Psoas muscle (tissue), 8 donors: ENCODE measurements around the gene TMEM238L. TPM values are rescaled to one million over a fixed set of nuclear protein-coding genes. Genes with fewer than 3 reads are reported as not detected.

Experiments
- ATAC-seq, 4 donors: fragments of 200-7000 bp; cut with Tn5 transposase; one replicate each; pipeline ENCODE4 v1.9.1; 2020; ENCODE audit warnings: moderate library complexity in 3 of 4, mild to moderate bottlenecking in 2 of 4
- DNase-seq, 2 donors: peaks; one replicate each; pipeline ENCODE4 v3.0.0-alpha.2; 2020
- H3K27ac ChIP-seq: fragments of 200-600 bp; one replicate; pipeline ENCODE4 v1.8.0; 2022
- H3K27me3 ChIP-seq, 3 donors: fragments of 200-600 bp in 1 of 3; one replicate each; pipeline versions ENCODE4 v1.6.1 to v1.8.0; 2013 to 2022; ENCODE audit warnings: low read length in 2 of 3, mild to moderate bottlenecking in 2 of 3, moderate library complexity in 1 of 3; ENCODE audit not compliant: insufficient read depth in 3 of 3
- H3K36me3 ChIP-seq, 2 donors: fragments of 200-600 bp in 1 of 2; one replicate each; pipeline versions ENCODE4 v1.6.1 to v1.8.0; 2013 to 2022; ENCODE audit warnings: low read depth in 1 of 2, mild to moderate bottlenecking in 1 of 2, moderate library complexity in 1 of 2; ENCODE audit not compliant: insufficient read depth in 1 of 2
- H3K4me1 ChIP-seq: fragments of 200-600 bp; one replicate; pipeline ENCODE4 v1.8.0; 2022
- H3K4me3 ChIP-seq: fragments of 200-600 bp; one replicate; pipeline ENCODE4 v1.8.0; 2022; ENCODE audit warnings: mild to moderate bottlenecking
- H3K9me3 ChIP-seq: fragments of 200-600 bp; one replicate; pipeline ENCODE4 v1.8.0; 2022
- CTCF ChIP-seq: fragments of 200-600 bp; IDR thresholded peaks from one replicate; pipeline ENCODE4 v1.8.0; 2022; ENCODE audit warnings: antibody characterized with exemption
- WGBS, 3 donors: extraction: QIAGEN DNeasy Blood & Tissue Kit; methylation state at CpG; one replicate each; pipeline versions ENCODE4 v1.1.6 to v1.1.7; 2013; 5-methylcytosine and 5-hydroxymethylcytosine counted together
- intact Hi-C, 2 donors: fragments of 100-400 bp; cut with DNase I; formaldehyde crosslinking; loops; one replicate each; pipeline versions ENCODE4 v1.11.0 to v1.14.2; 2022
- polyA plus RNA-seq, 3 donors: library from polyadenylated mRNA; stranded (reverse); fragments of 200-250 nt; gene quantifications; one replicate each; pipeline ENCODE4 v1.2.3, GENCODE V29; 2013
- total RNA-seq, 4 donors: library from RNA; stranded (reverse); fragmentation: NEBNext Ultra II Directional in 2 of 4; extraction: Animal tissue kit (Norgen Biotek cat#: 25700) in 2 of 4; gene quantifications; one replicate each; pipeline versions ENCODE4 v1.2.1 to v1.2.4, GENCODE V29; 2021 to 2023
- donor health status: healthy with polysubstance abuse.
- donor health status: DM: no; HTN: no; CAD: no; lungs with moderate emphysema.
- donor health status: Bipolar disorder and iron deficiency.
- donor health status: healthy.
- donor health status: DM: yes; HTN: yes; CAD: no.
- donor health status: DM: no; HTN: no; CAD: no.
- donor health status: DM: no; HTN: no; CAD: no.
- donor health status: DM: yes; HTN: yes; CAD: no.

The TMEM238L gene
- total and polyA plus RNA-seq, 7 donors = 0.03 to 0.07 TPM; not detected in 5

GRCh38 chr17:10790491-10791401, 13.2 kb downstream of the TMEM238L start:
- Histone ChIP-seq H3K36me3 (no peaks in the 10 kb centered on the region), H3K9me3 (no peaks in the 10 kb centered on the region), H3K4me1 (peaks cover 5% of the 10 kb centered on the region), H3K27ac (no peak overlapping the region), H3K27me3 (no peaks in the 10 kb centered on the region), H3K4me3 (no peak overlapping the region)
- WGBS, 3 donors = 62 to 68% (median 65%) methylated on average over 9 of the region's 9 CpGs
- intact Hi-C loops = no loop called here
- no peak for TF ChIP-seq CTCF
- no peak for DNase-seq
- ATAC-seq = peak in 3 of 4 donors; percentile 53 to 55 (median 53)

GRCh38 chr17:10789694-10790271, 14.1 kb downstream of the TMEM238L start:
- no peak for TF ChIP-seq CTCF
- no peak overlapping the region for H3K27ac ChIP-seq
- H3K4me3 ChIP-seq = no peak overlapping the region
- intact Hi-C loops = no loop called here
- H3K36me3 ChIP-seq = no peaks in the 10 kb centered on the region
- no peaks in the 10 kb centered on the region for H3K27me3 ChIP-seq
- DNase-seq (no peak), ATAC-seq (no peak)
- no peaks in the 10 kb centered on the region for H3K9me3 ChIP-seq
- WGBS, 3 donors = 77 to 81% (median 80%) methylated on average over 4 of the region's 4 CpGs
- H3K4me1 ChIP-seq = peaks cover 5% of the 10 kb centered on the region

GRCh38 chr17:10787306-10788045, 16.4 kb downstream of the TMEM238L start:
- no peak for ATAC-seq
- H3K4me1 ChIP-seq = peaks cover 5% of the 10 kb centered on the region
- H3K9me3 ChIP-seq = peaks cover 7% of the 10 kb centered on the region
- intact Hi-C loops = loop anchor here in 1 of 2 donors (2.0 kb wide), 1 partner anchor 47 kb away; no protein-coding TSS in a partner anchor
- no peak for DNase-seq
- no peak overlapping the region for H3K4me3 ChIP-seq
- no peaks in the 10 kb centered on the region for H3K36me3 ChIP-seq
- 79 to 95% (median 86%) methylated on average over 5 of the region's 5 CpGs for WGBS, 3 donors
- TF ChIP-seq CTCF = no peak
- H3K27me3 ChIP-seq = no peaks in the 10 kb centered on the region
- no peak overlapping the region for H3K27ac ChIP-seq

- Histone ChIP-seq H3K4me3 (no peak overlapping the region), H3K4me1 (no peaks in the 10 kb centered on the region), H3K36me3 (no peaks in the 10 kb centered on the region), H3K27me3 (no peaks in the 10 kb centered on the region), H3K9me3 (peaks cover 10% of the 10 kb centered on the region), H3K27ac (no peak overlapping the region)
- WGBS, 3 donors = 79 to 100% (median 88%) methylated on average over 2 of the region's 2 CpGs
- ATAC-seq = no peak
- intact Hi-C loops = no loop called here
- TF ChIP-seq CTCF = no peak
- no peak for DNase-seq
Observed at GRCh38 chr17:10785295-10785694, 18.6 kb downstream of the TMEM238L start.
